ENCODE results near the gene MRPS18A. TPM values are rescaled to one million over a fixed set of nuclear protein-coding genes. Genes with fewer than 3 reads are reported as not detected.
"Not testable (repeated sequence)": the region's sequence is repeated elsewhere in the genome, so short reads cannot be mapped to it uniquely, and the experiment has no call there.

MRPS18A gene
- total and polyA plus RNA-seq, 2 donors (not counting 1 experiment from before 2014, with no cell fraction given) = 39.6 to 46.3 TPM

GRCh38 chr6:43658161-43658560, 29.4 kb downstream of the MRPS18A start:
- ChIA-PET CTCF (interaction anchor here (0.6 kb wide), 1 partner anchor 27 kb away, joined by 3 read pairs; no protein-coding TSS in a partner anchor), POLR2A (no interaction called here)
- DNase-seq (no peak), ATAC-seq (ENCODE audit: low read depth) (no peak)
- TF ChIP-seq CTCF (IDR thresholded peaks at IDR 0.05) (no peak), EZH2 (IDR thresholded peaks at IDR 0.05; ENCODE audit: borderline replicate concordance, insufficient read depth, low read depth, low read length, poor library complexity, severe bottlenecking) (no peak)
- Histone ChIP-seq H3K79me2 (ENCODE audit: control insufficient read depth, insufficient read depth, low read length) (no peaks in the 10 kb centered on the region), H3K9ac (ENCODE audit: low read length) (no peak overlapping the region), H2AFZ (ENCODE audit: insufficient read depth, low read depth, low read length, poor library complexity, severe bottlenecking) (no peak overlapping the region), H3K4me1 (ENCODE audit: control insufficient read depth in 2 of 2, insufficient read depth in 2 of 2, low read length in 2 of 2) (no peaks in the 10 kb centered on the region), H3K27ac (ENCODE audit: low read length in 2 of 2) (no peak overlapping the region), H3K9me3 (ENCODE audit: control extremely low read depth in 1 of 3, control insufficient read depth in 2 of 3, insufficient read depth in 1 of 3, low read length in 2 of 3) (no peaks in the 10 kb centered on the region), H3K4me3 (ENCODE audit: control extremely low read depth in 1 of 5, extremely low read depth in 1 of 5, insufficient read depth in 1 of 5, low read depth in 2 of 5, low read length in 4 of 5) (no peak overlapping the region), H4K20me1 (ENCODE audit: control insufficient read depth, insufficient read depth, low read length, poor library complexity, severe bottlenecking) (no peaks in the 10 kb centered on the region), H3K27me3 (replicated peaks in 1 of 4; ENCODE audit: control extremely low read depth in 1 of 4, control insufficient read depth in 3 of 4, insufficient read depth in 4 of 4, low read length in 3 of 4) (no peaks in the 10 kb centered on the region), H3K36me3 (replicated peaks in 1 of 2; ENCODE audit: control extremely low read depth in 1 of 2, control insufficient read depth in 1 of 2, extremely low read depth in 1 of 2, insufficient read depth in 2 of 2, low read length in 1 of 2) (no peaks in the 10 kb centered on the region), H3K4me2 (replicated peaks; ENCODE audit: low read depth, low read length, poor library complexity, severe bottlenecking) (no peak overlapping the region)
- intact Hi-C loops (cut with micrococcal nuclease) = no loop called here
- 89% methylated on average over 3 of the region's 9 CpGs for WGBS (ENCODE audit: insufficient coverage)
- no peak overlapping the region for H3K27ac Mint-ChIP-seq
- no peaks in the 10 kb centered on the region for H3K9me3 Mint-ChIP-seq (ENCODE audit: insufficient read depth)
- H3K4me1 Mint-ChIP-seq = no peaks in the 10 kb centered on the region
- H3K27me3 Mint-ChIP-seq = peaks cover 8% of the 10 kb centered on the region
- H3K4me3 Mint-ChIP-seq = no peak overlapping the region

- H3K4me2 ChIP-seq (replicated peaks; ENCODE audit: low read depth, low read length, poor library complexity, severe bottlenecking) = no peak overlapping the region
- no peak overlapping the region for H2AFZ ChIP-seq (ENCODE audit: insufficient read depth, low read depth, low read length, poor library complexity, severe bottlenecking)
- H3K4me1 ChIP-seq (ENCODE audit: control insufficient read depth in 2 of 2, insufficient read depth in 2 of 2, low read length in 2 of 2) = no peaks in the 10 kb centered on the region
- WGBS (ENCODE audit: insufficient coverage) = 93% methylated on average over 2 of the region's 3 CpGs
- no peak overlapping the region for H3K4me3 ChIP-seq (ENCODE audit: control extremely low read depth in 1 of 5, extremely low read depth in 1 of 5, insufficient read depth in 1 of 5, low read depth in 2 of 5, low read length in 4 of 5)
- Mint-ChIP-seq H3K27me3 (peaks cover 8% of the 10 kb centered on the region), H3K27ac (no peak overlapping the region), H3K9me3 (ENCODE audit: insufficient read depth) (no peaks in the 10 kb centered on the region), H3K4me1 (no peaks in the 10 kb centered on the region), H3K4me3 (no peak overlapping the region)
- CTCF ChIA-PET = interaction anchor here (0.6 to 1.8 kb wide), 2 partner anchors 10 to 25 kb away, joined by 3 to 9 read pairs; no protein-coding TSS in a partner anchor
- ATAC-seq (ENCODE audit: low read depth) (no peak), DNase-seq (no peak)
- no peaks in the 10 kb centered on the region for H4K20me1 ChIP-seq (ENCODE audit: control insufficient read depth, insufficient read depth, low read length, poor library complexity, severe bottlenecking)
- H3K79me2 ChIP-seq (ENCODE audit: control insufficient read depth, insufficient read depth, low read length) = no peaks in the 10 kb centered on the region
- no peak overlapping the region for H3K27ac ChIP-seq (ENCODE audit: low read length in 2 of 2)
- no peaks in the 10 kb centered on the region for H3K27me3 ChIP-seq (replicated peaks in 1 of 4; ENCODE audit: control extremely low read depth in 1 of 4, control insufficient read depth in 3 of 4, insufficient read depth in 4 of 4, low read length in 3 of 4)
- POLR2A ChIA-PET = no interaction called here
- intact Hi-C loops (cut with micrococcal nuclease) = no loop called here
- H3K9ac ChIP-seq (ENCODE audit: low read length) = no peak overlapping the region
- TF ChIP-seq EZH2 (IDR thresholded peaks at IDR 0.05; ENCODE audit: borderline replicate concordance, insufficient read depth, low read depth, low read length, poor library complexity, severe bottlenecking) = no peak
- no peak for TF ChIP-seq CTCF (IDR thresholded peaks at IDR 0.05)
- no peaks in the 10 kb centered on the region for H3K9me3 ChIP-seq (ENCODE audit: control extremely low read depth in 1 of 3, control insufficient read depth in 2 of 3, insufficient read depth in 1 of 3, low read length in 2 of 3)
- H3K36me3 ChIP-seq (replicated peaks in 1 of 2; ENCODE audit: control extremely low read depth in 1 of 2, control insufficient read depth in 1 of 2, extremely low read depth in 1 of 2, insufficient read depth in 2 of 2, low read length in 1 of 2) = no peaks in the 10 kb centered on the region
Measured at GRCh38 chr6:43657221-43657802, 30.3 kb downstream of the MRPS18A start.

- WGBS (ENCODE audit: insufficient coverage) = 100% methylated on average over 1 of the region's 2 CpGs
- H3K27me3 ChIP-seq (replicated peaks in 1 of 4; ENCODE audit: control extremely low read depth in 1 of 4, control insufficient read depth in 3 of 4, insufficient read depth in 4 of 4, low read length in 3 of 4); H4K20me1 ChIP-seq (ENCODE audit: control insufficient read depth, insufficient read depth, low read length, poor library complexity, severe bottlenecking); H2AFZ ChIP-seq (ENCODE audit: insufficient read depth, low read depth, low read length, poor library complexity, severe bottlenecking); H3K4me3 Mint-ChIP-seq; POLR2A ChIA-PET; H3K4me1 Mint-ChIP-seq; DNase-seq; H3K27ac ChIP-seq (ENCODE audit: low read length in 2 of 2); H3K4me2 ChIP-seq (replicated peaks; ENCODE audit: low read depth, low read length, poor library complexity, severe bottlenecking); ATAC-seq (ENCODE audit: low read depth); intact Hi-C loops (cut with micrococcal nuclease); H3K79me2 ChIP-seq (ENCODE audit: control insufficient read depth, insufficient read depth, low read length); H3K4me1 ChIP-seq (ENCODE audit: control insufficient read depth in 2 of 2, insufficient read depth in 2 of 2, low read length in 2 of 2); H3K9me3 Mint-ChIP-seq (ENCODE audit: insufficient read depth); H3K27me3 Mint-ChIP-seq; H3K9me3 ChIP-seq (ENCODE audit: control extremely low read depth in 1 of 3, control insufficient read depth in 2 of 3, insufficient read depth in 1 of 3, low read length in 2 of 3); H3K9ac ChIP-seq (ENCODE audit: low read length); H3K36me3 ChIP-seq (replicated peaks in 1 of 2; ENCODE audit: control extremely low read depth in 1 of 2, control insufficient read depth in 1 of 2, extremely low read depth in 1 of 2, insufficient read depth in 2 of 2, low read length in 1 of 2); H3K27ac Mint-ChIP-seq; H3K4me3 ChIP-seq (ENCODE audit: control extremely low read depth in 1 of 5, extremely low read depth in 1 of 5, insufficient read depth in 1 of 5, low read depth in 2 of 5, low read length in 4 of 5): not testable (repeated sequence)
- CTCF ChIA-PET = interaction anchor here (1.2 to 2.7 kb wide), 2 partner anchors 15 to 44 kb away, joined by 3 to 9 read pairs; no protein-coding TSS in a partner anchor
Measured at GRCh38 chr6:43652822-43653221, 34.8 kb downstream of the MRPS18A start.

Measured in B cell (primary cell).